ENCODE results near the gene GPC1.
A peak's percentile ranks its signal among the peaks of the same experiment; 100 is the strongest.

The GPC1 gene

DNA sequence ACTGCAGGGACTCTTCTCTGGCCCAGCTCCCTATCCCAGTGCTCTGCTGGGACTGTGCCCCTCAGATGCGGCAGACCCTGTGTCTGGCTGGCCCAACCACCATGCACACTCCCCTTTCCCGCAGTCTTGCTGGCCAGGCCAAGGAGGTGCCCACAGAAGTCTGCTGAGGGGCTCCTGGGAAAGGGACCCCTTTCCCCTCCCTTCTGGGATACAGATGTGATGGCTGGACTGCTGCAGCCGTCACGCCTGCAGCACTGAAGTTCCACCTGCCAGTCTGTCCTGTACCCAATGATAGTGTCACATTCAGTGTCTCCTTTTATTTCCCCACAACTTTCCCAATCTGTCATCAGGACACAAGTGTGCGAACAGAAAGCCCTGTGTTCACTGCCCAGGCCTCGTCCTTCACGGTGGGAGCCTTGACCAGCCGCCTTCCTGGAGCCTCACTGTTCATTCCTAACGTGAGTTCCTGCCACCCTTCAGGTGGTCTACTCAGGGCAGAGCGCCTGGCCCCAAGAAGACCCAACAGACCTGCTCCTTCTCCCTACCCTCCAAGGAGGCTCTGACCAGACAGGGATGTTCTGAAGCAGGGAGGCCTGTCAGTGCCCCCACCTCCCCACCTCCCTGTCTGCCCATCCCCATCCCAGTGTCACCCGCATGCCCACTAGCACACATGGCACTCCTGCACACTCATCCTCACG, 75.2 kb downstream of the GPC1 start:
- no peak for DNase-seq (ENCODE audit: low read depth in 2 of 2, low spot score in 1 of 2)

DNA sequence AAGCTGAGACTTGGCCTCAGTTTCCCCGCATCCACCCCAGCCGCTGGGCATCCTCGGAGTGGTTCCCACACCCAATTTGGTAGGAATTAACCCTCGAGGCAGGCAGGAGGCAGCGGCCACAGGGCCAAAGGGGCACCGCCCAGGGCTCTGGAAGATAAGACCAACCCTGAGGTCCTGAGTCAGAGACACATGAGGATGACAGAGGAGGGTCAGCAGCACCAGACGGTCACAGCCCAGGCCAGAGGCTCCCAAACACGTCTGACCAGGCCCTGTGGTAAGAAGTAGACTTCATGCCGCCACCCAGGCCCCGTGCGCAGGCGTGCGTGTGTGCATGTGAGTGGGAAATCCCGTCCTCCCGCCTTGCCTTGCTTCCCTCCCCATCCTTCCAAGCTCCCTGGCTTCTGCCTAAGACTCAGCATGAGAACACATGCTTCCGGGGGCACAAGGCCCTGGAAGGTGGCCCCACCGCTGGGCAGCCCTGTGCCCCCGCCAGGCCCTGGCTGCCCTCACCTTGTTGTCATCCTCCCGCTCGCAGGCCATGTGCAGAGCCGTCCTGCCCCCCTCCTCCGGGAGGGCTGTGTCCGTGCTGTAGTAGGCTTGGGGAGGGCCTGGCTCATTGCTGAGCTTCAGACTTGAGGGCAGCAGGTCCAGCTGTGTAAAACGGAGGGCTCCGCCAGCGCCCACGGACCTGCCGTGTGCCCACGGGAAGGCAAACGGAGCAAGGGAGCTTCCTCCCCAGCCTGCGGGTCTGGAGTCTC, 76.1 kb downstream of the GPC1 start:
- no peak for DNase-seq (ENCODE audit: low read depth in 2 of 2, low spot score in 1 of 2)

DNA sequence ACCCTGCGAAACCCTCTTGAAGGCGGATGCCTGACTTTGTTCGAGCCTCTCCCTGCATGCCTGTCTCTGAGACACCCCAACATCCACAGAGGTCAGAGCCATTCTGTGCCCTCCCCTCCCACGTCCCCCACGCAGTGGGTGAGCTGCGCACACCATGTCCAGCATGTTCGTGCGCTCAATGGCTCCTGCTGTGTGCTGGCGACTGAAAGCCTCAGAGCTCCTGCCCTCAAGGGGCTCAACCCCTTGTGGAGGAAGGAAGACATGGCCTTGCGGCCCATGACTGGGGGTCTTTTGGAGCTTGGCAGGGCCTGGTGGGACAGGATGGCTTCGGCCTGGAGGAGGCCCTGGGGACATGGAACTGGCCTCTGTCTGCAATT, 76.6 kb downstream of the GPC1 start:
- no peak for DNase-seq (ENCODE audit: low read depth in 2 of 2, low spot score in 1 of 2)

DNA sequence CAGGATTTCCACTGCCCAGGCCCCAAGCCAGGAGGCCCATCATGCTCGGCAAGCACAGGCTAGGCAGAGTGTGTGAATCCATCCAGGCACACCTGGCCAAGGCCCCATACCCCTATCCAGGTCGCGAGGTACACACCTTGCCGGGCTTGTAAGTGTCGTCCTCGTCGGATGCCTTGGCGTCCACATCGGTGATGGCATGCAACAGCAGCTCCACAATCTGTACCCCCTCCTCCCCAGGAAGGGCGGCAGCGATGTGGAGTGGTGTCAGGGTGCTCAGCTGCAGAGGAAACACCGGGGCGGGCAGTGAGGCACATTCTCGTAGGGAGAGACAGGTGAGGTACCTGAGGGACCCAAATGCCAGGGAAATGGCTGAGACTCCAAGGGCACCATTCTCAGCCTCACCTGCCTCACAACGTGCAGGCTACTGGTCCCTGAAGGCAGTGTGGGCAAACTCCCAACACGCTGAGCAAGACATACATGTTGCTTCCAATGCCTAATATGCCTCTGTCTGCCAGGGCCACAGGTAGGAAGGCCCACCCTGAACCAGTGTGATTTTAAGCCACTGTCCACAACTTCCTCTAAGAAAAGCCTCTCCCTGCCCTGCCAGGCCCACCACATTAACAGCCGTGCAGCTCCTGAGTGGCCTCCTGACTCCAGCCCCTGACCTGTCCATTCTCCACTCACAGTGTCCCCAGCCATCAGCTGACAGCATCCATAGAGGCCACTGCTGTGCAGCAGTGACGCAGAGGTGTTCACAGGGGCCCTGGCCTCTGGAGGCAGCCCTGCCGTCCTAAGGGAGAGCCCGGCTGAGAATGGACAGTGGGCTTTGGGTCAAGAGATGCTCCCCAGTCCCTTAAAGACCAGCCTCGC, 77.4 kb downstream of the GPC1 start:
- DNase-seq (ENCODE audit: low read depth in 2 of 2, low spot score in 1 of 2) = no peak

DNA sequence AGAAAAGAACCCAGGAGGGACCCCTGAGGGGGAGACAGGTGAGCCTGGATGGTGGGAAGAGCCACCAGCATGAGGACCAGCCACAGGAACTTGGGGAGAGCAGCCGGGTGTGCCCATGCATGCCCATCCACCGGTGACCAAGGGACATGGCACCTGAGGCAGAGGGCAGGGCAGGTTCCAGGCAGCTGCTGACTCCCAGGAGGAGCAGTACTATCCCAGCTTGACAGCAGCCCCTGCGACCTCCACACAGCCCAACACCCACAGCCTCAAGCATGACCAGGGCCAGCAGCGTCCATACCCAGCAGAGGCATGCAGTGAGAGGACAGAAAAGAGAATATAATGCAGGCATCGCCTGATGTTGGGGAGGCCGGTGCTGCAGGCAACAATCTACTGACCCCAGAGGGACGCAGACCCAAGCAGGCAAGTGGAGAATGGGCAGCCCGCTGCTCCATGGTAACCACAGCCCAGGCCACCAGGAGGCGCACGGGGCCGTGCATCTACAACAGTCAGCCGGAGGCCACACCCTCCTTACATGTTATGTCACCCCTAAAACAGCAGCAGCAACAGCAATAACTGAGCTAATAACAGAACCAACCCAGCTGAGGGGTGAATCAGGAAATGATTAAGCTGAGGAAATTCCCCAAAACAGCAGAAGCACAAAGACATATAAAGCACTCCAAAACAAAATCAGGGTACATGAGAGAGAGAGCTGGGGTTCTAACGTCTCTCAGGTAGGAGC, 78.3 kb downstream of the GPC1 start:
- peak; percentile 65 to 69 for DNase-seq (ENCODE audit: low read depth in 2 of 2, low spot score in 1 of 2)

DNA sequence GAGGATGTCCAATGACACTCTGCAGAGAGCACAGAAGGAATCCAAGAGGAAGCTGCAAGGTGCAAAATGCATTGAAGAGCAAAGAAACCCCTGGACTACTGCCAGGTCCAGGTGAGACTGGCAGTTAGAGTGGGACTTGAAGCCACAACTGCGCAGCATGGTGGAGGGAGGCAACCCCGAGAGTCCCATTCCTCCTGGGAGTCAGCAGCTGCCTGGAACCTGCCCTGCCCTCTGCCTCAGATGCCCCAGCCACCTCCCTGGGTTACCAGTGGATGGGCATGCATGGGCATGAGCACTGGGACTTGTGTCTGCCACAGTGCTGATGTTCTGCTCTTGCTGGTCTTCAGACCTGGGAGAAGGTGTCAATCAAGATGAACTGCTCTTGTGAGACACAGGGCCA, 79.2 kb downstream of the GPC1 start:
- no peak for DNase-seq (ENCODE audit: low read depth in 2 of 2, low spot score in 1 of 2)

DNA sequence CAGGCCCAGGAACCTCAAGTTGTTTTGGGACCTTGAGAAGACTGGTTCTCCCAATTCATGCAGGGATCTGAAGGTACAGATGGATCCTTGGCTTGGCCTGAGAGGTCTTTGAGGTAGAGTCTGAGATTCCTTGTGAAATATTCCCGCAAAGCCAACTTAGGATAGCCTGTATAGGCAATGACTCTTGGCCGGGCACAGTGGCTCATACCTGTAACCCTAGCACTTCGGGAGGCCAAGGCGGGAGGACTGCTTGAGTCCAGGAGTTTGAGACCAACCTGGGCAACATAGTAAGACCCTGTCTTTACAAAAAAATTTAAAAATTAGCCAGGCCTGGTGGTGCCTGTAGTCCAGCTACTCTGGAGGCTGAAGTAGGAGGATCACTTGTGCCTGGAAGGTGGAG, 81.9 kb downstream of the GPC1 start:
- no peak for DNase-seq (ENCODE audit: low read depth in 2 of 2, low spot score in 1 of 2)

Measured in stimulated activated CD8-positive, alpha-beta memory T cell treated with anti-CD3 and anti-CD28 coated beads, Interleukin-4, amount 100 ng/mL, for 4 hours (primary cell).